Glutamatergic neuron (in vitro differentiated cells): Measurements from ENCODE around the gene TSPAN18. TPM values are rescaled to one million over a fixed set of nuclear protein-coding genes. Genes with fewer than 3 reads are reported as not detected.
A peak's percentile ranks its signal among the peaks of the same experiment; 100 is the strongest.

ENCODE experiments used
- DNase-seq: peaks from one replicate; pipeline ENCODE4 v3.0.0; 2022
- H3K27ac Mint-ChIP-seq: one replicate; pipeline ENCODE4 v1.8.0; 2020; ENCODE audit warnings: mild to moderate bottlenecking, mixed read lengths, inconsistent platforms; ENCODE audit not compliant: unreplicated experiment
- H3K27me3 Mint-ChIP-seq: one replicate; pipeline ENCODE4 v1.8.0; 2020; ENCODE audit warnings: mild to moderate bottlenecking, moderate library complexity, mixed read lengths, inconsistent platforms; ENCODE audit not compliant: unreplicated experiment
- H3K36me3 Mint-ChIP-seq: one replicate; pipeline ENCODE4 v1.8.0; 2020; ENCODE audit warnings: mild to moderate bottlenecking, mixed read lengths, inconsistent platforms; ENCODE audit not compliant: unreplicated experiment
- H3K4me1 Mint-ChIP-seq: one replicate; pipeline ENCODE4 v1.8.0; 2020; ENCODE audit warnings: mild to moderate bottlenecking, low read depth, mixed read lengths, inconsistent platforms; ENCODE audit not compliant: unreplicated experiment
- H3K4me3 Mint-ChIP-seq: one replicate; pipeline ENCODE4 v1.8.0; 2020; ENCODE audit warnings: mild to moderate bottlenecking, mixed read lengths, inconsistent platforms; ENCODE audit not compliant: unreplicated experiment
- H3K9me3 Mint-ChIP-seq: one replicate; pipeline ENCODE4 v1.8.0; 2020; ENCODE audit warnings: mild to moderate bottlenecking, moderate library complexity, mixed read lengths, inconsistent platforms; ENCODE audit not compliant: unreplicated experiment
- CTCF ChIP-seq: fragments of 200-600 bp; sonication (generic); IDR thresholded peaks from one replicate; pipeline ENCODE4 v1.5.0; 2021; ENCODE audit not compliant: partially characterized antibody, unreplicated experiment
- total RNA-seq: library from RNA; stranded (reverse); fragmentation: NEBNext Ultra II Directional; extraction: Animal tissue kit (Norgen Biotek cat#: 25700); gene quantifications from one replicate; pipeline ENCODE4 v1.2.1, GENCODE V29; 2021; ENCODE audit not compliant: unreplicated experiment

TSPAN18 gene
- total RNA-seq, 1 donor from 2014 or later = 80.4 TPM

GRCh38 chr11:44752300-44752699 is 25.5 kb downstream of the TSPAN18 start:
- DNase-seq = no peak
- Mint-ChIP-seq H3K4me3 (no peak overlapping the region), H3K4me1 (peaks cover 33% of the 10 kb centered on the region), H3K36me3 (no peaks in the 10 kb centered on the region), H3K27ac (no peak overlapping the region), H3K27me3 (peaks cover 3% of the 10 kb centered on the region), H3K9me3 (peaks cover 6% of the 10 kb centered on the region)
- no peak for TF ChIP-seq CTCF

- no peak overlapping the region for H3K4me3 Mint-ChIP-seq
- H3K27me3 Mint-ChIP-seq = peaks cover 3% of the 10 kb centered on the region
- peaks cover 7% of the 10 kb centered on the region for H3K9me3 Mint-ChIP-seq
- H3K27ac Mint-ChIP-seq = no peak overlapping the region
- peaks cover 33% of the 10 kb centered on the region for H3K4me1 Mint-ChIP-seq
- no peak for TF ChIP-seq CTCF
- H3K36me3 Mint-ChIP-seq = no peaks in the 10 kb centered on the region
- DNase-seq = no peak
Observed at GRCh38 chr11:44752713-44753112, 26.0 kb downstream of the TSPAN18 start.

- Mint-ChIP-seq H3K27me3 (peaks cover 3% of the 10 kb centered on the region), H3K36me3 (peaks cover 5% of the 10 kb centered on the region), H3K4me3 (peak overlapping the region; percentile 27), H3K27ac (no peak overlapping the region), H3K4me1 (peaks cover 33% of the 10 kb centered on the region), H3K9me3 (peaks cover 9% of the 10 kb centered on the region)
- DNase-seq = no peak
- TF ChIP-seq CTCF = no peak
Observed at GRCh38 chr11:44753961-44754645, 27.3 kb downstream of the TSPAN18 start.

- Mint-ChIP-seq H3K9me3 (peaks cover 11% of the 10 kb centered on the region), H3K27me3 (peaks cover 6% of the 10 kb centered on the region), H3K36me3 (peaks cover 5% of the 10 kb centered on the region), H3K4me1 (peaks cover 31% of the 10 kb centered on the region), H3K27ac (no peak overlapping the region), H3K4me3 (no peak overlapping the region)
- no peak for TF ChIP-seq CTCF
- no peak for DNase-seq
Observed at GRCh38 chr11:44754876-44755555, 28.3 kb downstream of the TSPAN18 start.
